Activated naive CD4-positive, alpha-beta T cell treated with anti-CD3 and anti-CD28 coated beads, Interleukin-2, amount 50 U/mL, for 24 hours (primary cell): ENCODE results near the gene LILRB2.
"Not testable (repeated sequence)": the region's sequence is repeated elsewhere in the genome, so short reads cannot be mapped to it uniquely, and the experiment has no call there.

ENCODE experiments used
- H3K27ac Mint-ChIP-seq: one replicate; pipeline ENCODE4 v1.8.0; 2021; ENCODE audit warnings: mild to moderate bottlenecking, mixed read lengths
- H3K27me3 Mint-ChIP-seq: one replicate; pipeline ENCODE4 v1.8.0; 2021; ENCODE audit warnings: mixed read lengths
- H3K36me3 Mint-ChIP-seq: one replicate; pipeline ENCODE4 v1.8.0; 2021; ENCODE audit warnings: mixed read lengths
- H3K4me1 Mint-ChIP-seq: one replicate; pipeline ENCODE4 v1.8.0; 2021; ENCODE audit warnings: mixed read lengths
- H3K4me3 Mint-ChIP-seq: one replicate; pipeline ENCODE4 v1.8.0; 2021; ENCODE audit warnings: mild to moderate bottlenecking, mixed read lengths
- H3K9me3 Mint-ChIP-seq: one replicate; pipeline ENCODE4 v1.8.0; 2021; ENCODE audit warnings: mixed read lengths

LILRB2 gene

DNA sequence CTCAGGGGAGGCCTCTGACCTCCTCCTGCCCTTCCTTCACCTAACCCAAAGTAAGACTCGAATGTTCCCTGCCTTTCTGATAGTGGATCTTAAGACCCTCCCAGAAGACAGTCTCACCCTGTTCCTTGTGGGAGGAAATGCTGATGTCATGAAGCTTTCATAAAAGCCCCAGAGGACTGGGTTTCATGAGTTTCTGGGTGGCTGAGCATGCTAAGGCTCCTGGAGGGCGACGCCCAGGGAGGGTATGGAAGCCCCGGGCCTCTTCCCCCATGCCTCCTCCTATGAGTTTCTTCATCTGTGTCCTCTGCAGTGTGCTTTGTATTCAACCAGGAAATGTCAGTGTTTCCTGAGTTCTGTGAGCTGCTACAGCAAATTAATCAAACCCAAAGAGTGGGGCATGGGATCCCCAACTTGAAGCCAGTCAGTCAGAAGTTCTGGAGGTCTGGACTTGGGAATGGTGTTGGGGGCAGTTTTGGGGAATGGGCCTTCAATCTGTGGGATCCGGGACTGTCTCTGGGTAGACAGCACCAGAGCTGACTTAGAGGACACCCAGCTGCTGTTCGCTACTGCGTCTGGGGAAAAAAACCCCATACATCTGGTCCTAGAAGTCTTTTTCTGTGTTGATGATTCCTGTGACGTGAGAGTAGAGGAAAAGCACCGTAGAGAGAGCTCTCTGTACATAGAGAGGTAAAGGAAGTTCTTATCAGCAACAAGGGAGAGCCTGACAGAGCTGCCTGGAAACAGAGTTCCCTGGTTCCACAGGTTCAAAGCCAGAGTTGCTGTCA lies 2.0 kb upstream of the LILRB2 start:
- H3K27ac Mint-ChIP-seq: no peak overlapping the region
- peaks cover 22% of the 10 kb centered on the region for H3K27me3 Mint-ChIP-seq
- no peaks in the 10 kb centered on the region for H3K9me3 Mint-ChIP-seq
- H3K4me1 Mint-ChIP-seq: peaks cover 3% of the 10 kb centered on the region
- no peaks in the 10 kb centered on the region for H3K36me3 Mint-ChIP-seq
- H3K4me3 Mint-ChIP-seq: no peak overlapping the region

DNA sequence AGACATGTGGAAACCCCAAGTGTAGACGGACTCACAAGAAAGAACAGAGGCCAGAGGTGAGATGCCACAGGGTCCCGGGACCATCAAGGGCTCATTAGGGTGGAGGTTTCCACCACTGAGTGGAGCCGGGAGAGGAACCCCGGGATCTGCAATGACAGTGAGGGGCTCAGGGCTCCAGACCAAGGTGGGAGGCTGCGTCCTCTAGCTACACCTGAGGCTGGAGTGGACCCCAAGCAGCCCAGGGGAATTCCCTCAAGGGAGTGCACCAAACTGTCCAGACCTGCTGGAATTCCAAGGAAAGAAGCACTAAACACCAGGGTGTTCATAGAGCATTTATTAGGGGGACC lies 792 bp upstream of the LILRB2 start:
- H3K4me3 Mint-ChIP-seq, H3K4me1 Mint-ChIP-seq, H3K9me3 Mint-ChIP-seq, H3K36me3 Mint-ChIP-seq, H3K27ac Mint-ChIP-seq: not testable (repeated sequence)
- peaks cover 22% of the 10 kb centered on the region for H3K27me3 Mint-ChIP-seq

DNA sequence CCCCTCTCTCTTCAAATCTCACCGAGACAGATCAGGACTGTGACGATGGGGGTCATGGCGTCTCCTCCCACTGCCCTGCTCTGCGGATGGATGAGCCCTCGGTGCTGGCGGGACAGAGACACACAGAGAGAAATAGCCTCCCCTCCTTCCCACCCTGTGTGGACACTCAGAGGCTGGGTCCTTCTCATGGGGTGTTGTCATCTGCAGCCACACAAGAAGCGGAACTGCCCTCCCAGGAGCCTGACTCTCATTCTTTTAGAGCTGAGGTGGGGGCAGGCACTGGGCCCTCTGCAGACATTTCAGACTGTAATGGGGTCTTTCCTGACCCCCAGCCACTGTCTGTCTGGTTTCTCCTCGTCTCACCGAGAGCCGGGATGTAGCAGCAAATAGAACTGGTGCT lies 469 bp downstream of the LILRB2 start:
- H3K9me3 Mint-ChIP-seq, H3K4me3 Mint-ChIP-seq, H3K4me1 Mint-ChIP-seq, H3K36me3 Mint-ChIP-seq, H3K27ac Mint-ChIP-seq: not testable (repeated sequence)
- H3K27me3 Mint-ChIP-seq: peaks cover 22% of the 10 kb centered on the region

DNA sequence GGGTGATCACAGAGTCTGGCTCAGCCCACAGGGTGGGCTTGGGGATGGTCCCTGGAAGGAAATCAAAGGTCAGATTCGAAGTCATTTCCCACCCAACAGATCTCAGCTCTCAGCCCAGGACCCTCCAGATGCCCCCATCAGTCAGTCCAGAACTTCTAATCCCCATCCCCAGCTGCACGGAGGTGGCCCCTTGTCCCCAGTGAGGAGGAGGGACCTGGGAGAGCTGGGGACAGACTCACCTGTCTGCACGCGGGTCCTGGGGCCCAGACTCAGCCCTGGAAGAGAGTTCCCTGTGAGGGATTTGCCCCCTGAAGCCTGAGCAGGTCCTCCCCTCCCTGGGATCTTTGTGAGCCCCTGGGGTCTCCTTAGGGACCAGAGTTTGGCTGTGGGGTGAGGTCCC lies 885 bp downstream of the LILRB2 start:
- H3K27me3 Mint-ChIP-seq: peaks cover 22% of the 10 kb centered on the region
- not testable (repeated sequence) for H3K4me3 Mint-ChIP-seq, H3K4me1 Mint-ChIP-seq, H3K27ac Mint-ChIP-seq, H3K36me3 Mint-ChIP-seq, H3K9me3 Mint-ChIP-seq

DNA sequence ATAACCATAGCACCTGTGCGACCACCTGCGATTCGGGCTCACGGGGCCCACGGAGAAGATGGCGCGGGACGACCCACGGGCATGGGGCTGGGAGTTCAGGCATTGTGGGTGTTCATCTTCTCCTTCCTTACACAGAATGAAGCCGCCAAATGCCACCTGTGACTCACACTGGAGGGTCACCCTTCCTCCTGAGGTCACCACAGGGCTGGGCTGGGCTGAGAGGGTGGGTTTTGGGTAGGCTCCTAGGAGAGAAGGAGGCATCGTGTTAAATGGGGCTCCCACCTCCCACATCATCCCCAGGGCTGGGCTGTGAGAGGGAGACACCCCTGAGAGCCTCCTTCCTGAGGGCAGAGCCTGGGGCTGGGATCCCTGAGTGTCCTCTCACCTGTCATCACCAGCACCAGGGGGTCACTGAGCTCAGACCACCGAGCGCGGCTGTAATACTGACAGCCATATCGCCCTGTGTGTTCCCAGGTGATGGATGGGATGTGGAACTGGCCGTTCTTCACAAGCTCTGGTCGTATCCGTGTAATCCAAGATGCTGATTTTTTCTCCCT lies 1.4 kb downstream of the LILRB2 start:
- Mint-ChIP-seq H3K36me3 (no peaks in the 10 kb centered on the region), H3K27me3 (peaks cover 22% of the 10 kb centered on the region), H3K27ac (no peak overlapping the region), H3K9me3 (no peaks in the 10 kb centered on the region), H3K4me3 (no peak overlapping the region), H3K4me1 (no peaks in the 10 kb centered on the region)

DNA sequence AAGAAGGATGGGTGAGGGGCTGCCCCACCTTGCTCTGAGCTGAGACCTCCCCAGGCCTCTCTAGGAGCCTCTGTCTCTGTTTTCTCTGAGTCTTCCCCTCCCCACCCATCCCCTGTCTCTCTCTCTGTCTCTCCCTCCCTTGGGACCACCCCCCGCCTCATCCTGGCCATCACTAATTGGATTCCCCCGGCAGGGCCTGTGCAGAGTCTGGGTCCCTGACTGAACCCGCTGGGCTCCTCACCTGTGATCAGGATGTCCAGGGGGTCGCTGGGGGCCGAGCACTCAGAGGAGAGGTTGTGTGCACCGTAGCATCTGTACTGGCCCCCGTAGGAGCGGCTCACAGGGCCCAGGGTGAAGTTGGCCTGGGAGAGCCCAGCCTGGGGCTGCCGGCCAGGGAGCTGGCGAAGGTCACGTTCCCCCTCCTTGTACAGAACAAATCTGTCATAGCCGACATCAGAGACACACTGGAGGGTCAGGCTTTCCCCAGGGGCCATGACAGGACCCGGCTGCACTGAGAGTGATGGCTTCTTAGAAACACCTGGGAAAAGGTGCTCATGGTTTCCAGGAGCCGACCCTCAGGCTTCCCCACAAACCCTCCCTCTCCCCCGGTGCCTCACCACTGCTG lies 2.2 kb downstream of the LILRB2 start:
- not testable (repeated sequence) for H3K27ac Mint-ChIP-seq, H3K4me1 Mint-ChIP-seq, H3K4me3 Mint-ChIP-seq, H3K9me3 Mint-ChIP-seq, H3K36me3 Mint-ChIP-seq
- H3K27me3 Mint-ChIP-seq: peaks cover 25% of the 10 kb centered on the region

DNA sequence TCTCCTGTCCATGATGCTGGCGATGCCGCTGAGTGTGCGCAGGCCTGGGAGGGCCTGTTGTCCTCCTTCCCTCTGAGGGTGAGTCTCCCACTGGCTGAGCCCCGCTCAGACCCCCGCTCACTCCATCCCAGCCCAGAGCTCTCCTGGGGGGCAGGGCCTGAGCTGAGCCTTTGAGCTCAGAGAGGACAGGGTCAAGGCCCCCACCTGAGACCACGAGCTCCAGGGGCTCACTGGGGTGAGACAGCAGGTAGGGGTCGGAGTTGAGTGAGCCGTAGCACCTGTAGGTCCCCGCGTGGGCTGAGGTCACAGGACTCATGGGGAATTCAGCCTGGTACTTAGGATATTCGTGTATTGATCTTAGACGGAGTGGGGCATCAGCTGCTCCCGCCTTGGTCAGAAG lies 2.9 kb downstream of the LILRB2 start:
- H3K4me1 Mint-ChIP-seq, H3K36me3 Mint-ChIP-seq, H3K27ac Mint-ChIP-seq, H3K9me3 Mint-ChIP-seq, H3K4me3 Mint-ChIP-seq: not testable (repeated sequence)
- H3K27me3 Mint-ChIP-seq: peaks cover 25% of the 10 kb centered on the region

DNA sequence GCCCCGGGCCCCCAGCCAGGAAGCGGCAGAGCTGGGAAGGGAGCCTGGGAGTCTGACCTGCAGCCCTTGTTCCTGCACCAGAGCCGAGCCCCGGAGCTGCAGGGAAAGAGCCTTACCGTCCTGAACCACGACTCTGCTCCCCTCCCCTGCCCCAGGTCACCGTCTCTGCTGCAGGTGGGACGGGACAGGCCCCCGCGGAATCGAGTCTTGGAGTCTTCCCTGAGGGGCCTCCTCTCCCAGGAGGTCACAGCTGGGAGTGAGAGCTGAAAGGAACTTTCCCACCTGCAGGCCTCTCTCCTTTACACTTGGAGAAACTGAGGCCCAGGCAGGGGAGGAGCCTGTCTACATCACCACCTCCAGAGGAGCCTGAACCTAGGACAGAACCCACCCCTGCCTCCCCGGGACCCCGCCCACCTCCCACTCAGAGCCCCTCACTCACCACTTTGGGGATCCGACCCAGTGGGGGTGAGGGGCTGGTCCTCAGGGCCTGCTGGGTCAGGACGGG lies 3.7 kb downstream of the LILRB2 start:
- H3K4me3 Mint-ChIP-seq, H3K4me1 Mint-ChIP-seq, H3K9me3 Mint-ChIP-seq, H3K27ac Mint-ChIP-seq, H3K36me3 Mint-ChIP-seq: not testable (repeated sequence)
- H3K27me3 Mint-ChIP-seq: peaks cover 23% of the 10 kb centered on the region

DNA sequence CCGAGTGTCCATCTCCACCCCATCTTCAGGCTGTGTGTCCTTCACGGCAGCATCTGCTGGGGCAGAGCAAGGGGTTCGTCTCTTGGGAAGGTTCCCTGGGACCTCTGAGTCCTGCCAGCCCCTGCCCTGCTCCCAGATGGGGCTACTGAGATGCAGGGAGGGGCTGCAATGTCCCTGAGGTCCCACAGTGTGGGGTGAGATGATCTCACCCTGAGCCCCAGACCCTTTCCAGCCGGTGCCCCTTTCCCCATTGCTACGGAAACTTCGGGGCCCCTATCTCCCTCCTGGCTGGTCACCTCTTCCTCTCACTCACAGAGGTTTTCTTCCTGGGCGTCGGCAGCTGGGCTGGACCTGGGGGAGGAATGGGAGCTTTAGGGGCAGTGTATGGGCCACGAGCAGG lies 5.0 kb downstream of the LILRB2 start:
- no peak overlapping the region for H3K27ac Mint-ChIP-seq
- H3K27me3 Mint-ChIP-seq: peaks cover 18% of the 10 kb centered on the region
- H3K4me1 Mint-ChIP-seq: no peaks in the 10 kb centered on the region
- no peaks in the 10 kb centered on the region for H3K9me3 Mint-ChIP-seq
- H3K36me3 Mint-ChIP-seq: no peaks in the 10 kb centered on the region
- H3K4me3 Mint-ChIP-seq: no peak overlapping the region

DNA sequence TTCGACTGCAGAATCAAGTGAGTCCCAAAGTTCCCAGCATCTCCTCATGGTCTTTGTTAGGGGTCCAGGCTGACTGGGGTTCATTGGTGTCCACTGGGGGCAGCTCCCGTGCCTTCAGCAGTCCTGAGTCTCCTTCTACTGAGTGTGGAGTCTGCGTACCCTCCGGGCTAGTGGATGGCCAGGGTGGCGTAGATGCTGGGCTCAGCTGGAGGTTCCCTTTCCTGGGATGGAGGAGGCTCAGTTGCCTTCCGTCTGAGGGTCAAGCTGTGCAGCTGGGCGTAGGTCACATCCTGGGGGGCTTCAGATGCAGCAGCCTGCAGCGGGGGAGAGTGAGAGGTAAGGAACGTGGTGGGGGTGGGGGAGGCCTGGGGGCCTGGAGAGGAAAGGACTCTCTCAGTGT lies 6.4 kb downstream of the LILRB2 start:
- H3K27me3 Mint-ChIP-seq: peaks cover 11% of the 10 kb centered on the region
- H3K4me3 Mint-ChIP-seq, H3K4me1 Mint-ChIP-seq, H3K36me3 Mint-ChIP-seq, H3K27ac Mint-ChIP-seq, H3K9me3 Mint-ChIP-seq: not testable (repeated sequence)

DNA sequence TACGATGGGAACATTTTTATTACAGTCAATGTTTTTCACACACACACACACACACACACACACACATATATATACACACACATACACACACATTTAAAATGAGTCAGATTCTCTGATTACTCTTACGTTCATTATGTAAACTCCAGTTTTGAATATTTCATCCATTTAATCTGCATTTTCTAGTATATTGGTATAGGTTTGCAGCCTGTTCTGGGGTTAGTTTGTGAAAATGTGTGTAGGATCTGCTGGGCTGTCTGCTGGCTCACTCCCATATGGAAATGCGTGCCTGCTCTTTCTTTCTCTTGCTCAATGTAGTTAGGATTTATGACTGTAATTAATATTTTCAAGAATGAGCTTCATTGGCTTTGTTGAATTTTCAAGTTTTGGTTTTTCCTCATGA lies 7.1 kb downstream of the LILRB2 start:
- Mint-ChIP-seq H3K27me3 (peaks cover 9% of the 10 kb centered on the region), H3K4me1 (no peaks in the 10 kb centered on the region), H3K4me3 (no peak overlapping the region), H3K27ac (no peak overlapping the region), H3K36me3 (no peaks in the 10 kb centered on the region), H3K9me3 (no peaks in the 10 kb centered on the region)

DNA sequence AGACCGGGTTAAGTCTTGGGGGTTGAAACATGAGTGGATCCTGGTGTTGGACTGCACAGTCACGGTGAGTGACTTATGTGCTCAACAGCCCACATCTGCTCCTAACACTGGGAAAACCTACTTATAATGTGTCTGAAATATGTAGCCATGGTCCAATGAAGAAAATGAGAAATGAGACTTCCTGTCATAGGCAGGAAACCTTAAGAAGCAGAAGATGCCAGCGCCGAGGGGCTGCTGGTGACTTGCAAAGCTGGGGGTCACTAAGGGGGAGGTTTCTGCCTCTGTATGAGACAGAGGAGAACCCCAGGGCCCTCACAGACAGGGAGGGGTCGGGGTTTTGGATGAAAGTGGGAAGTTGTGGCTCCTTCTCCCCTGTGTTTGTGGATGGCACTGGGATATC lies 8.7 kb downstream of the LILRB2 start:
- H3K4me1 Mint-ChIP-seq, H3K4me3 Mint-ChIP-seq, H3K27me3 Mint-ChIP-seq, H3K36me3 Mint-ChIP-seq, H3K9me3 Mint-ChIP-seq: not testable (repeated sequence)
- peak overlapping the region; percentile 46 for H3K27ac Mint-ChIP-seq

DNA sequence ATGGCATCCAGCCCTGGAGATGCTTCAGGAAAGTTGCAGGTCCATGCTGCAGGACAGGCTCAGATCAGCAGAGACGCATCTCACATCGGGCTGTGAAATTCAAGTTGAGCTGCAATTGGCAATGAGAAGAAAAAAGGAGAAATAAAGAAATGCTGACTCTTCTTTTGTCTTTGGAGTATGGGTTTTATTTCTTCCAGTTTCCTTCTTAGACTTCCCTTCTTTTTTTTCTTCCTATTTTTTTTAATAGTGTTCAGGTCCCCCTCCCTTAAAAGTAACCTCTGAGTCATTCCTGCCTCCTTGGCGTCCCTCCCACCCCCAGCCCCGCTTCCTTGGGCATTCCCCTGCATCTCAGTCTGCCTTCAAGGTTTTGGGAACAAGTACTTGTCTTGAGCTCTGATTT lies 9.3 kb downstream of the LILRB2 start:
- H3K36me3 Mint-ChIP-seq, H3K9me3 Mint-ChIP-seq, H3K27ac Mint-ChIP-seq, H3K27me3 Mint-ChIP-seq, H3K4me3 Mint-ChIP-seq, H3K4me1 Mint-ChIP-seq: not testable (repeated sequence)

DNA sequence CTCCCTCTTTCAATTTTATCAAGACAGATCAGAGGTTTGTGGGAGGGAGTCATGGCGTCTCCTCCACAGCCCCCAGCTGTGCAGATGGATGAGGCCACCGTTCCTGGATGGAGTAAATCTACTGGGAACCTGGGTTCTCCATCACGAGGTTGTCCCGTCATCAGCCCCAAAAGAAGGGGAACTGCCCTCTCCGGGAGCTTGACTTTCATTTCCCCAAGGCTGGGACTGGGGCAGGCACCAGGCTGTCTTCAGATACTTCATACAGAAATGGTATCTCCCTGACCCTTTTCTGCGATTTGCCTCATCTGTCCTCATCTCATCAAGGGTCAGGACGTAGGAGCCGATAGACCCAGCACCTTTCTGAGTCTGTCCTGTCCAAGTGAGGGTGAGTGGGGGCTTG lies 9.8 kb downstream of the LILRB2 start:
- Mint-ChIP-seq H3K27me3 (peaks cover 9% of the 10 kb centered on the region), H3K9me3 (no peaks in the 10 kb centered on the region), H3K27ac (no peak overlapping the region), H3K4me1 (no peaks in the 10 kb centered on the region), H3K4me3 (no peak overlapping the region), H3K36me3 (no peaks in the 10 kb centered on the region)

DNA sequence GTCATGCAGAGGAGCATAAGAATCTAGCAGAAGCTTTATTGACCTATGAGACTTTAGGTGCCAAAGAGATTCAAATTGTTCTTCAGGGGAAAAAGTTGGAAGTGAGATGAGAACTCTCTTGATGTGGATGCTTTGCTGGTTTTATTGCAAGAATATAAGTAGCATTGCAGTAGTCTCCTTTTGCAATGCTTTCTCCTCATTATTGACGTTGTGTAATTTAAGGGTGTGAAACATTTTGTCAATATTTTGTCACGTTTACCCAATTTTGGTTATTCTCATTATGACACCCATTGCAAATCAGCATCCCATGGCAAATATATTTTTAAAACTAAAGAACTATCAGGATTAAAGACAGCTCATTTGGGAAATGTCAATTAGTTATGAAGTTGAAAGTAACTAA lies 12.0 kb downstream of the LILRB2 start:
- Mint-ChIP-seq H3K4me1 (no peaks in the 10 kb centered on the region), H3K4me3 (no peak overlapping the region), H3K9me3 (no peaks in the 10 kb centered on the region), H3K36me3 (no peaks in the 10 kb centered on the region), H3K27ac (no peak overlapping the region), H3K27me3 (peaks cover 6% of the 10 kb centered on the region)

DNA sequence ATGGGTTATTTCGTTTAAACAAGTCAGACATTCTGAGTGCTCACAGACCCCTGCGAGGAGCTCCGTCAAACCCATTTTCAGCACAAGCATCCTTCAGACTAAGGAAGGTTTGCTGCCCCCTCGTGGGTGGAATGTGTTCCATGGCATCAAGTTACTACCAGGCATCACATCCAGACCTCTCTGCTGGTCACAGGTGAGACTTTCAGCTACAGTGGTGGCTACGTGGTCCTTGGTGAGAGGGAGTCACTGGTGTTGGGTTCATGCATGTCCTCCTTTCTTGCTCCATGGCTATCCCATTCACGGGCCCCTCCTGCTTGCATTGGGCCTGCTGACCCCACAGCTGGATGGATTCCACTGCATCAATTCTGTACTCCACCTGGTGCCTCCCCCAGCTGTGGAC lies 14.8 kb downstream of the LILRB2 start:
- H3K4me3 Mint-ChIP-seq: no peak overlapping the region
- no peak overlapping the region for H3K27ac Mint-ChIP-seq
- peaks cover 2% of the 10 kb centered on the region for H3K27me3 Mint-ChIP-seq
- H3K4me1 Mint-ChIP-seq: no peaks in the 10 kb centered on the region
- H3K36me3 Mint-ChIP-seq: no peaks in the 10 kb centered on the region
- H3K9me3 Mint-ChIP-seq: no peaks in the 10 kb centered on the region

DNA sequence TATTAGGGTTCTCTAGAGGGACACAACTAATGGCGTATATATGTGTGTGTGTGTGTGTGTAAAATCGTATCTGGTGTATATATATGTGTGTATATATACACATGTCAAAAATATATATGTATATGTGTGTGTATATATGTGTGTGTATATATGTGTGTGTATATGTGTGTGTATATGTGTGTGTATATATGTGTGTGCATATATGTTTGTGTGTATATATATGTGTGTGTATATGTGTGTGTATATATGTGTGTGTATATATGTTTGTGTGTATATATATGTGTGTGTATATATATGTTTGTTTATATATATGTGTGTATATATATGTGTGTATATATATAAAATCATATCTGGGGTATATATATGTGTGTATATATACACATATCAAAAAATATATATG lies 18.4 kb downstream of the LILRB2 start:
- Mint-ChIP-seq H3K9me3 (no peaks in the 10 kb centered on the region), H3K27me3 (no peaks in the 10 kb centered on the region), H3K36me3 (no peaks in the 10 kb centered on the region), H3K4me1 (no peaks in the 10 kb centered on the region), H3K27ac (no peak overlapping the region), H3K4me3 (no peak overlapping the region)
